Measurements from ENCODE around the gene GRK3. TPM values are rescaled to one million over a fixed set of nuclear protein-coding genes. Genes with fewer than 3 reads are reported as not detected.

The GRK3 gene
- total and polyA plus RNA-seq, 2 of the 4 experiments (the other 2 are of a cell fraction) = 0.58 to 1.6 TPM

GRCh38 chr22:25753252-25753651 lies 188.8 kb downstream of the GRK3 start:
- Histone ChIP-seq H3K23ac (ENCODE audit: low read depth, low read length) (no peak overlapping the region), H3K56ac (ENCODE audit: extremely low read depth, insufficient read depth, low read length) (no peak overlapping the region), H2BK120ac (ENCODE audit: low read depth, low read length) (no peak overlapping the region), H2BK20ac (ENCODE audit: low read depth, low read length) (no peak overlapping the region), H2AFZ (replicated peaks; ENCODE audit: low read length, poor library complexity) (no peak overlapping the region), H4K20me1 (ENCODE audit: insufficient read depth, low read length) (no peaks in the 10 kb centered on the region), H3K36me3 (ENCODE audit: control insufficient read depth, insufficient read depth, low read length) (no peaks in the 10 kb centered on the region), H3K18ac (ENCODE audit: low read depth, low read length) (no peak overlapping the region), H3K4me1 (ENCODE audit: control insufficient read depth, insufficient read depth, low read length) (no peaks in the 10 kb centered on the region), H2BK15ac (ENCODE audit: low read depth, low read length) (no peak overlapping the region), H3K14ac (replicated peaks; ENCODE audit: low read depth, low read length) (no peak overlapping the region), H3K4me2 (ENCODE audit: low read depth, low read length) (no peak overlapping the region), H3K4me3 (ENCODE audit: insufficient read depth, low read depth, low read length) (no peak overlapping the region), H3K9me3 (ENCODE audit: control insufficient read depth, insufficient read depth, low read length) (peaks cover 2% of the 10 kb centered on the region; the same call in 1 of the 2 replicates), H3K9me1 (ENCODE audit: insufficient read depth, low read length) (no peaks in the 10 kb centered on the region), H3K27me3 (ENCODE audit: control insufficient read depth, insufficient read depth, low read length) (no peaks in the 10 kb centered on the region), H4K91ac (ENCODE audit: insufficient read depth, low read depth, low read length) (no peak overlapping the region), H2BK5ac (ENCODE audit: low read depth, low read length, poor library complexity, severe bottlenecking) (no peak overlapping the region), H2AK9ac (replicated peaks; ENCODE audit: low read depth, low read length, poor library complexity) (no peak overlapping the region), H3K27ac (ENCODE audit: insufficient read depth, low read length) (no peak overlapping the region), H4K5ac (ENCODE audit: low read depth, low read length) (no peak overlapping the region), H2AK5ac (ENCODE audit: low read depth, low read length) (no peak overlapping the region), H3K4ac (ENCODE audit: low read depth, low read length) (no peak overlapping the region), H3K79me1 (ENCODE audit: low read depth in 1 of 2, low read length in 2 of 2) (no peaks in the 10 kb centered on the region), H3K9ac (ENCODE audit: low read depth, low read length) (no peak overlapping the region), H4K8ac (ENCODE audit: low read depth in 2 of 2, low read length in 2 of 2) (no peak overlapping the region)
- TF ChIP-seq MAFK (IDR thresholded peaks at IDR 0.05; ENCODE audit: low read depth, low read length) (0 out of 2 replicates have a peak, but pooled peaks have one; percentile 25), BHLHE40 (IDR thresholded peaks at IDR 0.05; ENCODE audit: low read depth, low read length) (no peak), NFE2L2 (IDR thresholded peaks at IDR 0.05; ENCODE audit: low read depth, low read length) (no peak), RCOR1 (IDR thresholded peaks at IDR 0.05; ENCODE audit: insufficient replicate concordance, low read length) (no peak)
- in situ Hi-C loops (cut with MboI; ENCODE audit: low sequenced_read_pairs) (no loop called here), intact Hi-C loops (cut with micrococcal nuclease) (no loop called here), dilution Hi-C loops (cut with HindIII; ENCODE audit: low sequenced_read_pairs, unreplicated experiment) (no loop called here)
- ChIA-PET POLR2A (ENCODE audit: unreplicated experiment) (no interaction called here), CTCF (no interaction called here)
- DNase-seq (no peak), ATAC-seq (ENCODE audit: low read depth) (no peak)
- no TSS peak for BruUV-seq (replicated peaks)
- WGBS, 2 experiments (ENCODE audit: extremely low coverage in 2 of 2, insufficient read length in 1 of 2) = 79% methylated on average over 7 of the region's 14 CpGs; no CpG with 5 or more reads in 1 of the 2 experiments

Measured in IMR-90 (cell line).